Measurements from ENCODE around the gene ADTRP.

GRCh38 chr6:11683871-11684270 is 94.7 kb downstream of the ADTRP start:
- no peak for TF ChIP-seq CTCF (IDR thresholded peaks at IDR 0.05 in 2 of 3, conservative IDR thresholded peaks at IDR 0.05 in 1 of 3; ENCODE audit: borderline replicate concordance in 1 of 3, insufficient read depth in 1 of 3, low read depth in 2 of 3, low read length in 2 of 3)
- TF ChIP-seq REST (IDR thresholded peaks at IDR 0.05; ENCODE audit: low read depth) = no peak
- TF ChIP-seq MAX (IDR thresholded peaks at IDR 0.05) = no peak
- no peak for TF ChIP-seq ZBTB33 (IDR thresholded peaks at IDR 0.05; ENCODE audit: extremely low read depth, insufficient replicate concordance, low read length)
- TF ChIP-seq ZNF274 (IDR thresholded peaks at IDR 0.05; ENCODE audit: low read depth, low read length) = no peak
- TF ChIP-seq FOSL1 (IDR thresholded peaks at IDR 0.05; ENCODE audit: low read depth) = no peak
- no peak for TF ChIP-seq EZH2 (IDR thresholded peaks at IDR 0.05)
- TF ChIP-seq ATF3 (IDR thresholded peaks at IDR 0.05) = no peak
- no peak for TF ChIP-seq POLR2A (IDR thresholded peaks at IDR 0.05; ENCODE audit: borderline replicate concordance, extremely low read depth, insufficient read depth, insufficient read length)
- no peak for TF ChIP-seq JUND (IDR thresholded peaks at IDR 0.05)
- no peak for TF ChIP-seq CEBPB (IDR thresholded peaks at IDR 0.05; ENCODE audit: low read depth)
- TF ChIP-seq ZFX (IDR thresholded peaks at IDR 0.05) = no peak
- no peak for TF ChIP-seq POLR2AphosphoS5 (IDR thresholded peaks at IDR 0.05; ENCODE audit: low read depth, low read length)

Data from HCT116 (cell line).